ENCODE data around the gene SLC17A8. TPM values are rescaled to one million over a fixed set of nuclear protein-coding genes. Genes with fewer than 3 reads are reported as not detected.

SLC17A8 gene
- not detected in 2 replicates for total RNA-seq

DNA sequence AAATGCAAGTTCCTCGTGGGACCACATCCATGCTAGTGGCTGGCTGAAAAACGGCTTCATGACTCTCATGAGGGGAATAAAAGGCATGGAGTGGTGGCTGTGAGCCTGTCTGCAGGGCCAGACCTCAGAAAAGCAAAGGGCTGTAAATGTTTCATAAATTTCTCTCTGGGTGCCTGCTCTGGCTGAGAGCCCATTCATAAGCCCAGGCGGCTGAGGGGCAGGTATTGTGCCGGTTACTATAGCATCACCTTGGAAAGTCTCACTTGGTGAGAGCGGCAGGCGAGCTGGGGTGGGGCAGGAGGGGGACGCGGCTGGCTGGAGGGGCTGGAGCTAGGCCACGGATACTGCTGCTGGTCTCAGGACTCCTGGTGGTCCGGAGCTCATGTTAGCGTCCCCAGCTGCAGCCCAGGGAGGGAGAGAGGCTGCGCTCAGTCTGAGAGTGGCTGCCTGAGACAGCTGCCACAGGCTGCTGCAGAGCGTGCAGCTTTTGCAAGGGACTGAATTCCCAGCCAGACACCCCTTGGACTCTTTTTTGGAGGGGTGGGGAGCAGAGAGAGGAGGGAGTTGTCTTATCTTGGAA is at the start of gene SLC17A8:
SLC17A8 (plus strand) TSS at position 431 of the 580 bp plus-strand sequence. CDS start 318 bp downstream, outside the sequence.

Other genes with a start within 250 kb of the SLC17A8 start
- 45.5 and 47.6 TPM in 2 replicates for gene BLTP3B, start 214.2 kb upstream of the SLC17A8 start, total RNA-seq
- 15.5 and 25.9 TPM in 2 replicates for gene ACTR6, start 156.3 kb upstream of the SLC17A8 start, total RNA-seq
- gene DEPDC4, start 90.0 kb upstream of the SLC17A8 start, total RNA-seq = 2.6 and 3.9 TPM in 2 replicates
- gene SCYL2, start 89.9 kb upstream of the SLC17A8 start, total RNA-seq = 38.0 and 41.5 TPM in 2 replicates
- not detected in 2 replicates for gene NR1H4, start 116.8 kb downstream of the SLC17A8 start, total RNA-seq
- 15.5 and 44.1 TPM in 2 replicates for gene GAS2L3, start 216.6 kb downstream of the SLC17A8 start, total RNA-seq

Measured in smooth muscle cell of trachea (primary cell).